H1 (cell line): ENCODE data around the gene CHSY1. TPM values are rescaled to one million over a fixed set of nuclear protein-coding genes. Genes with fewer than 3 reads are reported as not detected.

Experiments used
- CTCF ChIA-PET: fragments of 300-600 bp; sonication (Branson Sonifier 250); formaldehyde crosslinking; loops from one replicate; lab custom pipeline; 2021; ENCODE audit not compliant: partially characterized antibody; lab: Charles Lee
- POLR2A ChIA-PET: fragments of 300-600 bp; sonication (Branson Sonifier 250); formaldehyde crosslinking; loops from one replicate; lab custom pipeline; 2021; ENCODE audit warnings: inconsistent platforms; ENCODE audit not compliant: partially characterized antibody; lab: Charles Lee
- DNase-seq, 2 experiments: peaks; one replicate each; pipeline versions ENCODE4 v3.0.0 to v3.0.0-alpha.2; 2010 to 2022; ENCODE audit warnings: low spot score in 2 of 2, low read depth in 1 of 2, mixed read lengths in 1 of 2
- FAIRE-seq: peaks from 2 replicates; lab custom pipeline; 2011; peaks lifted over from hg19 to GRCh38; lab: Jason Lieb, UNC
- H2AFZ ChIP-seq: 2 replicates; pipeline ENCODE4 v1.8.1; 2012; ENCODE audit warnings: low read length, inconsistent platforms
- H2AK5ac ChIP-seq: 2 replicates; pipeline ENCODE4 v1.6.1; 2013; ENCODE audit warnings: low read depth, low read length
- H2BK120ac ChIP-seq: replicated peaks from 2 replicates; pipeline ENCODE3; 2013; ENCODE audit warnings: low read depth, low read length, inconsistent platforms
- H2BK12ac ChIP-seq: 2 replicates; pipeline ENCODE4 v1.6.1; 2013; ENCODE audit warnings: low read depth, low read length
- H2BK15ac ChIP-seq: 2 replicates; pipeline ENCODE4 v1.6.1; 2013; ENCODE audit warnings: low read length
- H2BK20ac ChIP-seq: 2 replicates; pipeline ENCODE4 v1.6.1; 2013; ENCODE audit warnings: low read length
- H2BK5ac ChIP-seq: 2 replicates; pipeline ENCODE4 v1.6.1; 2013; ENCODE audit warnings: low read depth, low read length
- H3K14ac ChIP-seq: 2 replicates; pipeline ENCODE4 v1.6.1; 2013; ENCODE audit warnings: inconsistent platforms; ENCODE audit not compliant: insufficient read length
- H3K18ac ChIP-seq: 2 replicates; pipeline ENCODE4 v1.6.1; 2013; ENCODE audit warnings: low read length; ENCODE audit errors: extremely low read depth
- H3K23ac ChIP-seq: 2 replicates; pipeline ENCODE4 v1.6.1; 2013; ENCODE audit warnings: inconsistent platforms; ENCODE audit not compliant: insufficient read length
- H3K23me2 ChIP-seq: 2 replicates; pipeline ENCODE4 v1.6.1; 2013; ENCODE audit warnings: low read depth, low read length
- H3K27ac ChIP-seq: 2 replicates; pipeline ENCODE4 v1.6.1; 2011; ENCODE audit warnings: low read depth, low read length, inconsistent platforms
- H3K27me3 ChIP-seq, 4 experiments: replicated peaks in 1 of 4; 1 replicate in 1 of 4; 2 replicates in 3 of 4; pipeline versions ENCODE4 v1.6.1 to v1.8.1; 2011 to 2013; ENCODE audit warnings: low read length in 3 of 4, mild to moderate bottlenecking in 3 of 4, inconsistent platforms in 2 of 4, mixed read lengths in 2 of 4, moderate library complexity in 1 of 4; ENCODE audit not compliant: control insufficient read depth in 3 of 4, insufficient read depth in 3 of 4; ENCODE audit errors: extremely low read depth in 1 of 4
- H3K36me3 ChIP-seq, 4 experiments: 2 replicates each; pipeline versions ENCODE4 v1.6.1 to v1.8.1; 2011 to 2013; ENCODE audit warnings: mild to moderate bottlenecking in 4 of 4, low read length in 3 of 4, moderate library complexity in 2 of 4, control low read depth in 1 of 4, inconsistent platforms in 1 of 4; ENCODE audit not compliant: insufficient read depth in 4 of 4, control insufficient read depth in 2 of 4
- H3K4ac ChIP-seq: replicated peaks from 2 replicates; pipeline ENCODE3; 2013; ENCODE audit warnings: low read length, low read depth, mixed read lengths, inconsistent platforms; ENCODE audit not compliant: insufficient read length
- H3K4me1 ChIP-seq, 4 experiments: replicated peaks in 1 of 4; 1 replicate in 1 of 4; 2 replicates in 3 of 4; pipeline versions ENCODE4 v1.6.1 to v1.8.1; 2011 to 2013; ENCODE audit warnings: low read length in 3 of 4, inconsistent platforms in 2 of 4, mixed read lengths in 1 of 4; ENCODE audit not compliant: insufficient read depth in 4 of 4, control insufficient read depth in 3 of 4
- H3K4me2 ChIP-seq, 2 experiments: 2 replicates each; pipeline versions ENCODE4 v1.6.1 to v1.8.1; 2011 to 2013; ENCODE audit warnings: low read depth in 2 of 2, low read length in 2 of 2, control low read depth in 1 of 2, inconsistent platforms in 1 of 2, mild to moderate bottlenecking in 1 of 2; ENCODE audit not compliant: insufficient read depth in 1 of 2
- H3K4me3 ChIP-seq, 4 experiments: fragments of 200-600, 300-600 bp in 1 of 4; sonication (generic), shearing (Covaris generic), sonication (Bioruptor Twin) in 1 of 4; 2 replicates each; pipeline versions ENCODE4 v1.5.1 to v1.8.1; 2011 to 2016; ENCODE audit warnings: low read length in 4 of 4, low read depth in 3 of 4, control low read depth in 2 of 4, inconsistent platforms in 2 of 4, mild to moderate bottlenecking in 2 of 4, mixed read lengths in 1 of 4, moderate library complexity in 1 of 4; ENCODE audit not compliant: insufficient read depth in 2 of 4; ENCODE audit errors: extremely low read depth in 1 of 4
- H3K56ac ChIP-seq: replicated peaks from 2 replicates; pipeline ENCODE3; 2013; ENCODE audit warnings: low read depth, mild to moderate bottlenecking, mixed read lengths, low read length, inconsistent platforms; ENCODE audit not compliant: insufficient read length
- H3K79me1 ChIP-seq: 2 replicates; pipeline ENCODE4 v1.6.1; 2013; ENCODE audit warnings: low read depth, low read length, control low read depth
- H3K79me2 ChIP-seq, 2 experiments: 2 replicates each; pipeline versions ENCODE4 v1.6.1 to v1.8.1; 2012 to 2013; ENCODE audit warnings: low read length in 2 of 2, mild to moderate bottlenecking in 2 of 2, inconsistent platforms in 1 of 2; ENCODE audit not compliant: insufficient read depth in 2 of 2, control insufficient read depth in 1 of 2
- H3K9ac ChIP-seq, 4 experiments: replicated peaks in 1 of 4; 1 replicate in 1 of 4; 2 replicates in 3 of 4; pipeline versions ENCODE4 v1.6.1 to v1.8.1; 2011 to 2013; ENCODE audit warnings: low read depth in 3 of 4, low read length in 3 of 4, control low read depth in 2 of 4, mild to moderate bottlenecking in 2 of 4, moderate library complexity in 2 of 4, inconsistent platforms in 1 of 4; ENCODE audit errors: extremely low read depth in 1 of 4
- H3K9me3 ChIP-seq, 2 experiments: 2 replicates each; pipeline versions ENCODE4 v1.6.1 to v1.8.1; 2012 to 2013; ENCODE audit warnings: mild to moderate bottlenecking in 2 of 2, moderate library complexity in 2 of 2, control low read depth in 1 of 2, inconsistent platforms in 1 of 2, low read depth in 1 of 2, low read length in 1 of 2, mixed read lengths in 1 of 2; ENCODE audit not compliant: insufficient read depth in 2 of 2
- H4K20me1 ChIP-seq, 2 experiments: replicated peaks in 1 of 2; 2 replicates each; pipeline versions ENCODE3 to v1.8.1; 2011 to 2013; ENCODE audit warnings: inconsistent platforms in 2 of 2, low read length in 2 of 2, mild to moderate bottlenecking in 1 of 2; ENCODE audit not compliant: insufficient read depth in 2 of 2, control insufficient read depth in 1 of 2
- H4K5ac ChIP-seq: 2 replicates; pipeline ENCODE4 v1.6.1; 2013; ENCODE audit warnings: low read length, low read depth, mixed read lengths, inconsistent platforms; ENCODE audit not compliant: insufficient read length
- H4K8ac ChIP-seq: 2 replicates; pipeline ENCODE4 v1.8.0; 2013; ENCODE audit warnings: mild to moderate bottlenecking, moderate library complexity, low read length, inconsistent platforms; ENCODE audit not compliant: insufficient read depth; ENCODE audit errors: extremely low read depth
- H4K91ac ChIP-seq: replicated peaks from 2 replicates; pipeline ENCODE3; 2013; ENCODE audit warnings: low read length, mixed read lengths, inconsistent platforms; ENCODE audit not compliant: insufficient read length
- GABPA ChIP-seq: IDR thresholded peaks from 2 replicates; pipeline ENCODE4 v1.6.1; 2011; ENCODE audit warnings: mild to moderate bottlenecking, low read length, moderate library complexity, borderline replicate concordance; ENCODE audit not compliant: insufficient read depth
- TCF12 ChIP-seq: IDR thresholded peaks from 2 replicates; pipeline ENCODE4 v1.6.1; 2011; ENCODE audit warnings: low read depth, mild to moderate bottlenecking, low read length
- WGBS, 2 experiments: shearing (Covaris generic) in 1 of 2; methylation state at CpG; one replicate each; pipeline versions ENCODE4 v1.1.6 to v1.1.7; 2013 to 2015; ENCODE audit warnings: low lambda C conversion rate in 2 of 2, mixed read lengths in 2 of 2, inconsistent platforms in 1 of 2, low coverage in 1 of 2, missing lambda C conversion rate in 1 of 2; ENCODE audit not compliant: insufficient replicate concordance in 2 of 2, insufficient coverage in 1 of 2, insufficient read length in 1 of 2; ENCODE audit errors: extremely low coverage in 1 of 2, missing lambda C conversion rate in 1 of 2; 5-methylcytosine and 5-hydroxymethylcytosine counted together
- polyA plus RNA-seq, 7 experiments: library from polyadenylated mRNA; depleted of rRNA in 3 of 7; stranded (reverse) in 5 of 7; unstranded in 2 of 7; fragments of >200 nt in 5 of 7; fragments of 200-250 nt in 2 of 7; gene quantifications; 1 replicate in 5 of 7; 2 replicates in 1 of 7; 4 replicates in 1 of 7; pipeline versions ENCODE4 v1.2.1 to v1.2.3, GENCODE V29; 2011 to 2013; ENCODE audit warnings: missing spikeins in 2 of 7, mixed read lengths in 2 of 7
- total RNA-seq: library from RNA; stranded (reverse); fragmentation: NEBNext Ultra II Directional; extraction: Animal tissue kit (Norgen Biotek cat#: 25700); gene quantifications from 2 replicates; pipeline ENCODE4 v1.2.1, GENCODE V29; 2021

The CHSY1 gene
- total and polyA plus RNA-seq, 2 of the 8 experiments (the other 6 are each of a cell fraction or from before 2014, with no cell fraction given) = 24.9 to 60.7 TPM

DNA sequence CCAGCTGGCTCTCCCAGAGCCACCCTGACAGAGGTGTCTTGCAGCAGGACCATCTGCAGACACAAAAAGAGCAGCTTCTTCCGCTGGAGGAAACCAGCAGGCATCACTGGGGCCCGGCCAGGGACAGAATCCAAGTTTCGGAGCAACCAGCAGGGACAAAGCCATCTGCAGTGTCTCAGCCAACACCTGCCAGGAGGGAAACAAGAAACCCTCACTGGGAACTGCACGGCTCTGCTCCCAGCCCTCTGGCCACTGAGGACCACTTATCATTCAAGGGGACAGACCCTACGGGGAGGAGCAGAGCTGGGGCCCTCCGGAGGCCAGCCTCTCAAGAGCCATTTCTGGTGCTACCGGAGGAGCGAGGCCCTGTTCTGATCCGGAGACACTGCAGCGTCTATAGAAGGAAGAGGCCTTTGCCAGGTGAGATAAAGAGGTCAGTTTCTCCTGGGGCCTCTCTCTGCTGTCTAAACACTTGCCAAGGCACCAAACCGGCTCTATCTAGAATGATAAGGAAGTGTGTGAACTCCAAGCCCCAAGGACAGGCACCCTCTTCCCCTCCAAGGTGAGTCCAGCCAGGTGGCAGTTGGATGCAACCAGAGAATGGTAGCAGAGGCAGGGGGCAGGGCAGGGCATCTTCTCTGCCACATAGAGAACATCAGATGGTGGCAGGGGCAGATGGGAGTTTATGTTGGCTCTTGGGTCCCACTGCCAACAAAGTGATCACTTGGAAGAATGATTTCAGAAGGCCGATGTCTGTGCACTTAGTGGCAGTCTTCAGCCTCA lies 89.0 kb downstream of the CHSY1 start:
- no peak overlapping the region for H2AFZ ChIP-seq
- TF ChIP-seq TCF12 (no peak), GABPA (no peak)
- no peak overlapping the region for H3K23ac ChIP-seq
- no peak overlapping the region for H3K4ac ChIP-seq
- no peak overlapping the region for H3K4me3 ChIP-seq
- no peak overlapping the region for H3K18ac ChIP-seq
- no peak overlapping the region for H2BK20ac ChIP-seq
- no peak overlapping the region for H3K4me2 ChIP-seq
- no peak overlapping the region for H4K8ac ChIP-seq
- CTCF ChIA-PET = interaction anchor here (0.8 to 5.0 kb wide), 2 partner anchors 9 to 12 kb away, joined by 6 to 29 read pairs; no protein-coding TSS in a partner anchor
- H3K9me3 ChIP-seq = peaks cover 9 to 11% of the 10 kb centered on the region in 2 experiments
- no peak overlapping the region for H2BK15ac ChIP-seq
- no peak overlapping the region for H4K5ac ChIP-seq
- no peak overlapping the region for H3K9ac ChIP-seq
- no peak for FAIRE-seq
- H2BK5ac ChIP-seq = no peak overlapping the region
- no peaks in the 10 kb centered on the region for H3K79me2 ChIP-seq
- POLR2A ChIA-PET = interaction anchor here (1.0 kb wide), 1 partner anchor 29 kb away, joined by 3 read pairs; no protein-coding TSS in a partner anchor
- H3K36me3 ChIP-seq = no peaks in the 10 kb centered on the region; a peak in 1 of 8 replicates
- H2AK5ac ChIP-seq = no peak overlapping the region
- H3K56ac ChIP-seq = no peak overlapping the region
- H3K79me1 ChIP-seq = no peaks in the 10 kb centered on the region; the same call in 1 of the 2 replicates
- no peak overlapping the region for H3K27ac ChIP-seq
- H2BK12ac ChIP-seq = no peak overlapping the region
- H3K14ac ChIP-seq = no peak overlapping the region
- peaks cover 0 to 6% (median 0%) of the 10 kb centered on the region in 4 experiments; a peak in 3 of 7 replicates for H3K4me1 ChIP-seq
- no peaks in the 10 kb centered on the region for H3K23me2 ChIP-seq
- no peak for DNase-seq
- H4K20me1 ChIP-seq = no peaks in the 10 kb centered on the region
- no peak overlapping the region for H4K91ac ChIP-seq
- 95% methylated on average over 12 of the region's 12 CpGs; no CpG with 5 or more reads in 1 of the 2 experiments for WGBS, 2 experiments
- peaks cover 0 to 2% (median 0%) of the 10 kb centered on the region in 4 experiments; a peak in 1 of 7 replicates for H3K27me3 ChIP-seq
- H2BK120ac ChIP-seq = no peak overlapping the region
